ENCODE results near the gene AUTS2. TPM values are rescaled to one million over a fixed set of nuclear protein-coding genes. Genes with fewer than 3 reads are reported as not detected.

The AUTS2 gene
- total RNA-seq, 3 donors from 2014 or later = 31.5 to 94.3 (median 81.3) TPM

DNA sequence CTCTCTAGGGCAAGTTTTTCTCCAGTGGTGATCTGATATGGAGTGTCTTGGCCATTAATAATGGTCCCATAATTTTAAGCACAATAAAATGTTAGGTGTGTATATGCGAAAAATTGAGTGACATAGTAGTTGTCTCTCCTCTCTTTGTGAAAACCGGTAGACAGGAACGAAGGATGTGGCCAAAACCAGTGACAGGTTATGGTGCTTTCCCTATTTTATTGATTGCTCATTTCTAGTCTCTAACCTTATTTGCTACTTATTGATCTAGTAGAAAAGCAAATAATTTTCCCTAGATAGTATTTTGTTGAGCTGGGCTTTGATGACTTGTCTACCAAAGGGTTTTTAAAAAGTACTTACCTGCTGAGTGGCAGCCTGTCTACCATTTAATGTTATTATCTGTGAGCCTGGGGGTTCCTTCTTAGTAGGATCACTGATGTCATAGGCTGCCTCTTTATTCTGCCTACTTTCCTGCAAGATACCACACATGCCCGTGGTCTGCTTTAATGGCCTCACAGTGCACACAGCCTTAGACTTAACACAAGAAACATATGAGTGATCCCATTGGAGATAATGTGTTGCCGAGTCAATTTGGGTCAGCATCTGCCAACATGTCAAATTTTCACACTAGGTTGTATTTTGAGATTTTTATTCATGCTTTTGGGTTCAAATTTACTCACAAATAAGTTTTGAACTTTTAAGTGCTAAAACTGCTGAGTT, 100.0 kb downstream of the AUTS2 start:
- no peaks in the 10 kb centered on the region for H3K9me3 ChIP-seq
- TF ChIP-seq POLR2A (IDR thresholded peaks at IDR 0.05) = no peak
- no peak for TF ChIP-seq POLR2AphosphoS5 (IDR thresholded peaks at IDR 0.05)
- TF ChIP-seq, protein P1, sequence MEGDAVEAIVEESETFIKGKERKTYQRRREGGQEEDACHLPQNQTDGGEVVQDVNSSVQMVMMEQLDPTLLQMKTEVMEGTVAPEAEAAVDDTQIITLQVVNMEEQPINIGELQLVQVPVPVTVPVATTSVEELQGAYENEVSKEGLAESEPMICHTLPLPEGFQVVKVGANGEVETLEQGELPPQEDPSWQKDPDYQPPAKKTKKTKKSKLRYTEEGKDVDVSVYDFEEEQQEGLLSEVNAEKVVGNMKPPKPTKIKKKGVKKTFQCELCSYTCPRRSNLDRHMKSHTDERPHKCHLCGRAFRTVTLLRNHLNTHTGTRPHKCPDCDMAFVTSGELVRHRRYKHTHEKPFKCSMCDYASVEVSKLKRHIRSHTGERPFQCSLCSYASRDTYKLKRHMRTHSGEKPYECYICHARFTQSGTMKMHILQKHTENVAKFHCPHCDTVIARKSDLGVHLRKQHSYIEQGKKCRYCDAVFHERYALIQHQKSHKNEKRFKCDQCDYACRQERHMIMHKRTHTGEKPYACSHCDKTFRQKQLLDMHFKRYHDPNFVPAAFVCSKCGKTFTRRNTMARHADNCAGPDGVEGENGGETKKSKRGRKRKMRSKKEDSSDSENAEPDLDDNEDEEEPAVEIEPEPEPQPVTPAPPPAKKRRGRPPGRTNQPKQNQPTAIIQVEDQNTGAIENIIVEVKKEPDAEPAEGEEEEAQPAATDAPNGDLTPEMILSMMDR (IDR thresholded peaks at IDR 0.05) = no peak
- intact Hi-C loops (cut with DNase I; ENCODE audit: low total_unique reads) = no loop called here
- no peaks in the 10 kb centered on the region for H3K27me3 ChIP-seq
- DNase-seq (ENCODE audit: low spot score in 2 of 2) = no peak
- H3K4me3 ChIP-seq = no peak overlapping the region
- H3K4me1 ChIP-seq = no peaks in the 10 kb centered on the region
- no peak overlapping the region for H3K27ac ChIP-seq
- no peaks in the 10 kb centered on the region for H3K36me3 ChIP-seq

DNA sequence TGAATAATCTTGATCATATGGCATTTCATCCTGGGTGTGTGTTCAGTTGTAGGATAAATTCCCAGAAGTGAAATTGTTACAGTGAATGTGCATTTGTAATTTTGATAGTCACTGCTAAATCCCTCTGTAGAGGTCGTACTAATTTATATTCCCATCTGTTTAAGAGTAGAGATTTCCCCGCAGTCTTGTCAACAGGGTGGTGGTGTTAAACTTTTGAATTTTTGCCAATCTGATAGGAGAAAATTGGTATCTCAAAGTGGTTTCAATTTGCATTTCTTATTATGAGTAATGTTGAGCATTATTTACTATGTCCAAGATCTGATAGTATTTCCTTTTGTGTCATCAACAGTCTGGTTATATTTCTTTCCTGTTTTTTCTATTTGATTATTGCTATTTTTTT, 101.7 kb downstream of the AUTS2 start:
- Histone ChIP-seq H3K36me3 (no peaks in the 10 kb centered on the region), H3K4me3 (no peak overlapping the region), H3K9me3 (no peaks in the 10 kb centered on the region), H3K4me1 (no peaks in the 10 kb centered on the region), H3K27me3 (no peaks in the 10 kb centered on the region), H3K27ac (no peak overlapping the region)
- DNase-seq (ENCODE audit: low spot score in 2 of 2) = no peak
- TF ChIP-seq, protein P1 (IDR thresholded peaks at IDR 0.05) = no peak
- TF ChIP-seq POLR2A (IDR thresholded peaks at IDR 0.05) (no peak), POLR2AphosphoS5 (IDR thresholded peaks at IDR 0.05) (no peak)
- intact Hi-C loops (cut with DNase I; ENCODE audit: low total_unique reads) = no loop called here

DNA sequence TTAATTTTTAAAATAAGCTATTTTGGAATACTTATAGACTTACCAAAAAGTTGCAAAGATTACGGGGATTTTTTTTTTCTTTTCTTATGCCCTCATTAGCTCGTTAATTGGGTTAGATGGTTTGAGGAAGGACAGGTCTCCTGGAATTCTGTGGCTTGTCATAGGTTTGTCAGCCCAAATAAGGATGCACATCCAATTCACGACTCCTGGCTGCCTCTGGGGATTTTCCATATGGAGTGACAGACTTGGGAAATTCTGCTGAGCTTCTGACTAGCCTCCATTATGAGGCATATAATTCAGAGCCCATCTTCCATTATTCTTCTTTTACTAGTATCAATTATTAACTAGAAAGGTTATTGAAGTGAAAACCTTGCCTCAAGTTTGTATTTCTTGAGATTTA, 102.1 kb downstream of the AUTS2 start:
- H3K27me3 ChIP-seq = no peaks in the 10 kb centered on the region
- no peak overlapping the region for H3K27ac ChIP-seq
- H3K36me3 ChIP-seq = no peaks in the 10 kb centered on the region
- no peak for DNase-seq (ENCODE audit: low spot score in 2 of 2)
- no peaks in the 10 kb centered on the region for H3K4me1 ChIP-seq
- intact Hi-C loops (cut with DNase I; ENCODE audit: low total_unique reads) = no loop called here
- H3K9me3 ChIP-seq = no peaks in the 10 kb centered on the region
- TF ChIP-seq POLR2A (IDR thresholded peaks at IDR 0.05) (no peak), POLR2AphosphoS5 (IDR thresholded peaks at IDR 0.05) (no peak)
- TF ChIP-seq, protein P1 (IDR thresholded peaks at IDR 0.05) = no peak
- no peak overlapping the region for H3K4me3 ChIP-seq

DNA sequence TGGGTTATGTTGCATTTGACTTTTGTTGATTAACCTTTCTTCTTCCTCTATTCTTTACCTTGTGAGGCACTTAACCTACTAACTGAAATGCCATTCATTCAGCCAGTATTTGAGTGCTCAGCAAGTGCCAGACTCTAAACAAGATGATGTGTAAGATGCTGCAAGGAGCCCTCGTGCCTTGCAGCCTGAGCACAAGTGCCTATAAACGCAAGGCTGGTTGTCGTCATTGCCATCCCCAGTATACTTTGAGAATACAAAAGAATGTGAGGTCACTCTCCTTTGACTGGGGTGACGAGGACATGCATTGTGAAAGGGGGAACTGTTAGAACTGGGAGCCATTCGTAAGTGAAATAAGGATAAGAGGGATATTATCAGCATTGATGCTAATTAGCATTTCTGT, 103.0 kb downstream of the AUTS2 start:
- H3K9me3 ChIP-seq = no peaks in the 10 kb centered on the region
- no peaks in the 10 kb centered on the region for H3K36me3 ChIP-seq
- TF ChIP-seq, protein P1 (IDR thresholded peaks at IDR 0.05) = no peak
- TF ChIP-seq POLR2AphosphoS5 (IDR thresholded peaks at IDR 0.05) = no peak
- TF ChIP-seq POLR2A (IDR thresholded peaks at IDR 0.05) = no peak
- intact Hi-C loops (cut with DNase I; ENCODE audit: low total_unique reads) = no loop called here
- H3K4me3 ChIP-seq = no peak overlapping the region
- no peaks in the 10 kb centered on the region for H3K27me3 ChIP-seq
- no peak for DNase-seq (ENCODE audit: low spot score in 2 of 2)
- no peak overlapping the region for H3K27ac ChIP-seq
- H3K4me1 ChIP-seq = no peaks in the 10 kb centered on the region

DNA sequence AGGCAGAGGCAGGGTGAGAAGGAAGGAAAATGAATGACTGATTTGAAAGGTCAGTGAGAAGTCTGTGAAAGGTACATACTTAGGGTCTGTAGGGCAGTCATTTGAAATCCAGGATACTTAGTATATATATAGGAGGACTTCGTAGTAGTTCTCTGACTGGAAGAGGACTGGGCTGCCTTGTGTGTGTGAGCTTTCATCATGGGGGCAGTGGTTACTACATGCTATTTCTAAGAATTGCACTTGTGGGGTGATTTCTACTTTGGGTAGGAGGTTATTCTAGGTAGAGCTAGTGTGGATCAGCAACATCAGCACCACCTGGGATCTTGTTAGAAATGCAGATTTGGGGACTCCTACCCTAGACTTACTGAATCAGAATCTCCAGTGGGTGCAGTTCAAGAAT, 104.1 kb downstream of the AUTS2 start:
- intact Hi-C loops (cut with DNase I; ENCODE audit: low total_unique reads) = no loop called here
- Histone ChIP-seq H3K36me3 (no peaks in the 10 kb centered on the region), H3K4me3 (no peak overlapping the region), H3K4me1 (no peaks in the 10 kb centered on the region), H3K9me3 (no peaks in the 10 kb centered on the region), H3K27ac (no peak overlapping the region), H3K27me3 (no peaks in the 10 kb centered on the region)
- TF ChIP-seq, protein P1 (IDR thresholded peaks at IDR 0.05) = no peak
- no peak for TF ChIP-seq POLR2A (IDR thresholded peaks at IDR 0.05)
- no peak for TF ChIP-seq POLR2AphosphoS5 (IDR thresholded peaks at IDR 0.05)
- no peak for DNase-seq (ENCODE audit: low spot score in 2 of 2)

Measured in breast epithelium (tissue), 4 donors.